ENCODE measurements around the gene SPOCK1. TPM values are rescaled to one million over a fixed set of nuclear protein-coding genes. Genes with fewer than 3 reads are reported as not detected.

The SPOCK1 gene
- polyA plus RNA-seq, 3 donors = 1.8 to 5.7 (median 2.1) TPM

DNA sequence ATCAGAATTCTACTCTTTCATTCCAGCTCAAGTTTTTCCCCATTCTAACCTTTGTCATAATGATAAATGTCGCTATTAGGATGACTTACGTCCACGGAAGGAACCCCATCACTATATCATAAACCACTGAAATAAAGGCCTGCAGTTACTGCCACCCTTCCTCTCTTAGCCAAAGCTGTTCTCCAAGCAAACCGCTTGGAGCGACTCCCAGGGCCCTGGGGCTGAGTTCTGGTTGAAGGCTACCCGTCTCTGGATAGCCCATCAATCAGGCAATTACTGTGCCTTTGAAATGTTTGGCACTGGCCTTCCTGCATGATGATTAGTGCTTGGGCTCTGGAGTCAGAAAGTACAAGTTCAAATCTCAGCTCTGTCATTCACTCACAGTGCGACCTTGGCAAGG is 386.0 kb downstream of the SPOCK1 start:
- no peaks in the 10 kb centered on the region for H3K9me3 ChIP-seq (replicated peaks in 1 of 2; ENCODE audit: control insufficient read depth in 1 of 2, insufficient read depth in 1 of 2, low read length in 2 of 2)
- Mint-ChIP-seq H3K36me3 (peaks cover 0 to 2% of the 10 kb centered on the region in 2 donors), H3K27me3 (ENCODE audit: low read depth in 3 of 3) (peaks cover under 1 to 5% (median 2%) of the 10 kb centered on the region in 3 donors), H3K4me1 (peaks cover 4% of the 10 kb centered on the region), H3K27ac (no peak overlapping the region), H3K9me3 (peaks cover 0 to 5% (median 2%) of the 10 kb centered on the region in 7 donors), H3K4me3 (no peak overlapping the region)
- no peaks in the 10 kb centered on the region for H3K79me2 ChIP-seq (ENCODE audit: insufficient read depth, low read length)
- no peaks in the 10 kb centered on the region for H3K4me1 ChIP-seq (ENCODE audit: control insufficient read depth in 1 of 2, insufficient read depth in 2 of 2, low read length in 2 of 2)
- WGBS (ENCODE audit: insufficient coverage) = 92% methylated on average over 3 of the region's 7 CpGs
- H3K4me2 ChIP-seq (replicated peaks; ENCODE audit: extremely low read depth, low read length, poor library complexity, severe bottlenecking) = no peak overlapping the region
- DNase-seq = no peak
- no peak overlapping the region for H3K4me3 ChIP-seq (replicated peaks in 1 of 3; ENCODE audit: low read depth in 2 of 3, low read length in 3 of 3)
- H4K20me1 ChIP-seq (ENCODE audit: insufficient read depth, low read length) = no peaks in the 10 kb centered on the region
- H3K27me3 ChIP-seq (ENCODE audit: control insufficient read depth in 2 of 2, insufficient read depth in 2 of 2, low read length in 2 of 2) = no peaks in the 10 kb centered on the region
- no peak overlapping the region for H2AFZ ChIP-seq (ENCODE audit: insufficient read depth, low read depth, low read length, poor library complexity, severe bottlenecking)
- no peak overlapping the region for H3K27ac ChIP-seq (ENCODE audit: low read depth in 1 of 2, low read length in 2 of 2)
- H3K9ac ChIP-seq (ENCODE audit: insufficient read depth, low read length, poor library complexity, severe bottlenecking) = no peak overlapping the region
- H3K36me3 ChIP-seq (replicated peaks in 1 of 2; ENCODE audit: control insufficient read depth in 1 of 2, insufficient read depth in 2 of 2, low read length in 2 of 2) = no peaks in the 10 kb centered on the region
- intact Hi-C loops (cut with micrococcal nuclease) = no loop called here
- TF ChIP-seq, protein P1, sequence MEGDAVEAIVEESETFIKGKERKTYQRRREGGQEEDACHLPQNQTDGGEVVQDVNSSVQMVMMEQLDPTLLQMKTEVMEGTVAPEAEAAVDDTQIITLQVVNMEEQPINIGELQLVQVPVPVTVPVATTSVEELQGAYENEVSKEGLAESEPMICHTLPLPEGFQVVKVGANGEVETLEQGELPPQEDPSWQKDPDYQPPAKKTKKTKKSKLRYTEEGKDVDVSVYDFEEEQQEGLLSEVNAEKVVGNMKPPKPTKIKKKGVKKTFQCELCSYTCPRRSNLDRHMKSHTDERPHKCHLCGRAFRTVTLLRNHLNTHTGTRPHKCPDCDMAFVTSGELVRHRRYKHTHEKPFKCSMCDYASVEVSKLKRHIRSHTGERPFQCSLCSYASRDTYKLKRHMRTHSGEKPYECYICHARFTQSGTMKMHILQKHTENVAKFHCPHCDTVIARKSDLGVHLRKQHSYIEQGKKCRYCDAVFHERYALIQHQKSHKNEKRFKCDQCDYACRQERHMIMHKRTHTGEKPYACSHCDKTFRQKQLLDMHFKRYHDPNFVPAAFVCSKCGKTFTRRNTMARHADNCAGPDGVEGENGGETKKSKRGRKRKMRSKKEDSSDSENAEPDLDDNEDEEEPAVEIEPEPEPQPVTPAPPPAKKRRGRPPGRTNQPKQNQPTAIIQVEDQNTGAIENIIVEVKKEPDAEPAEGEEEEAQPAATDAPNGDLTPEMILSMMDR (IDR thresholded peaks at IDR 0.05) = no peak

DNA sequence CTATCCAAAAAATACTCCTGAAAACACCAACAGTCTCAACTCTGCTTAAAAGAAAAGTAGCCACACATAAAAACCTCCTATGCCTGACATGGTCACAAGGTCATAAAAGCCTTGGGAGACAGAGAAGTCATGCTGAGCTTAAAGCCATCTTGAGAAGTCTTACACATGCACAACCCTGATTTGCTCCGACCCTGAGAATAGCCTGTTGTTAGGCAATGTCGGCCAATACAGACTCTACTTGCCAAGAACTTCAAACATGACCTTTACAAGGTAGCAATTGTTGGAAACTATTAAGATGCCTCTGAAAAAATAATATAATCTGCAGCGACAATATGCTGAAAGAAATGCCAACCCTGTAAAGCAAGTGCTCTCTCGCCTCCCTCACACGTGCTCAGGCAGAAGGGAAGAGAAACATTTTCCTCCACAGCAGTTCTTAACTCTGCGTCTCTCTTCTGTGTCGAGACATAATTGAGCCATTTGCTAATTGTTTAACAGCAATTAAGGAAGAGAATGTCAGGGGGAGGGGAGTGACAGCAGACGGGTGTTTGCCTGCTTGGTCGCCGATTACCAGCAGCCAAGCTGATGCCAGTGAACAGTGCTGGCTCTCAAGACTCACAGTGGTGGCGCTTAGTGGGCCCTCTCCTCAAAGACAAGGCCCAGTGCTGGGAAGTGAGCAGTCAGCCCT is 393.6 kb downstream of the SPOCK1 start:
- no peak for DNase-seq
- Mint-ChIP-seq H3K4me1 (no peaks in the 10 kb centered on the region), H3K36me3 (no peaks in the 10 kb centered on the region), H3K9me3 (peaks cover 0 to 5% (median 2%) of the 10 kb centered on the region in 7 donors), H3K27me3 (ENCODE audit: low read depth in 3 of 3) (peaks cover 2 to 4% (median 3%) of the 10 kb centered on the region in 3 donors), H3K4me3 (no peak overlapping the region), H3K27ac (no peak overlapping the region)
- TF ChIP-seq, protein P1 (IDR thresholded peaks at IDR 0.05) = no peak
- Histone ChIP-seq H3K27ac (ENCODE audit: low read depth in 1 of 2, low read length in 2 of 2) (no peak overlapping the region), H4K20me1 (ENCODE audit: insufficient read depth, low read length) (no peaks in the 10 kb centered on the region), H3K4me2 (replicated peaks; ENCODE audit: extremely low read depth, low read length, poor library complexity, severe bottlenecking) (no peak overlapping the region), H3K4me1 (ENCODE audit: control insufficient read depth in 1 of 2, insufficient read depth in 2 of 2, low read length in 2 of 2) (no peaks in the 10 kb centered on the region), H2AFZ (ENCODE audit: insufficient read depth, low read depth, low read length, poor library complexity, severe bottlenecking) (no peak overlapping the region), H3K9ac (ENCODE audit: insufficient read depth, low read length, poor library complexity, severe bottlenecking) (no peak overlapping the region), H3K27me3 (ENCODE audit: control insufficient read depth in 2 of 2, insufficient read depth in 2 of 2, low read length in 2 of 2) (no peaks in the 10 kb centered on the region), H3K9me3 (replicated peaks in 1 of 2; ENCODE audit: control insufficient read depth in 1 of 2, insufficient read depth in 1 of 2, low read length in 2 of 2) (no peaks in the 10 kb centered on the region), H3K36me3 (replicated peaks in 1 of 2; ENCODE audit: control insufficient read depth in 1 of 2, insufficient read depth in 2 of 2, low read length in 2 of 2) (no peaks in the 10 kb centered on the region), H3K4me3 (replicated peaks in 1 of 3; ENCODE audit: low read depth in 2 of 3, low read length in 3 of 3) (no peak overlapping the region), H3K79me2 (ENCODE audit: insufficient read depth, low read length) (no peaks in the 10 kb centered on the region)
- intact Hi-C loops (cut with micrococcal nuclease) = no loop called here
- WGBS (ENCODE audit: insufficient coverage) = 78% methylated on average over 5 of the region's 11 CpGs
